ENCODE results near the gene PHAF1. TPM values are rescaled to one million over a fixed set of nuclear protein-coding genes. Genes with fewer than 3 reads are reported as not detected.

PHAF1 gene
- total RNA-seq, 4 donors from 2014 or later: 11.4 to 18.9 (median 17.5) TPM

DNA sequence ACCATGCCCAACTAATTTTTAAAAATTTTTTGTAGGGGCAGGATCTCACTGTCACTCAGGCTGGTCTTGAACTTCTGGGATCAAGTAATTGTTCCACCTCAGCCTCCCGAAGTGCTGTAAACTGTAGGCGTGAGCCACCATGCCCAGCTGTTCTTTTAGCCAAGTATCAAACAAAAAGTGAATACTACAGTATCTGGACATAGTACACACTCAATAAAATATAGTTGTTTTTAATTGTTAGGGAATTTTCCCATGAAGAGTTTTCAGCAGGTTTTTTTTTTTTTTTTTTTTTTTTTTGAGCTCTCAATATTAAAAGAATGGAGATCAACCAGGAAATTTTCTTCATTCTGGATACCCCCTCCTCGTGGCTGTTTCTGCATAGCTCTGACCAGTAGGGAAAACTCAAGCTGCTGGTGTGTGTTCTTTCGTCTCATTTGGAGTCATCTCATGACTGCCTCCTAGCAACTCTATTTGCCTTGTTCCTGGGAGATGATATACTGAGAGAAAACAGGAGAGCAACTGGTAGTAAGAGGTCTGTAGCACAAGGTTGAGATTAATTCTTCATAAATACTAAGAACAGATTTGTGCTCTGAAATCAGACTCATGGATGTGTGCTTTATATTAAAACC lies 16.5 kb upstream of the PHAF1 start:
- WGBS, 2 donors: 94 to 95% methylated on average over 4 of the region's 4 CpGs
- Histone ChIP-seq H3K36me3 (no peaks in the 10 kb centered on the region), H3K4me3 (replicated peaks in 1 of 3) (no peak overlapping the region), H3K27me3 (no peaks in the 10 kb centered on the region), H3K27ac (no peak overlapping the region), H3K4me1 (no peaks in the 10 kb centered on the region), H3K9me3 (no peaks in the 10 kb centered on the region)
- intact Hi-C loops (cut with DNase I): no loop called here
- TF ChIP-seq, protein P1, sequence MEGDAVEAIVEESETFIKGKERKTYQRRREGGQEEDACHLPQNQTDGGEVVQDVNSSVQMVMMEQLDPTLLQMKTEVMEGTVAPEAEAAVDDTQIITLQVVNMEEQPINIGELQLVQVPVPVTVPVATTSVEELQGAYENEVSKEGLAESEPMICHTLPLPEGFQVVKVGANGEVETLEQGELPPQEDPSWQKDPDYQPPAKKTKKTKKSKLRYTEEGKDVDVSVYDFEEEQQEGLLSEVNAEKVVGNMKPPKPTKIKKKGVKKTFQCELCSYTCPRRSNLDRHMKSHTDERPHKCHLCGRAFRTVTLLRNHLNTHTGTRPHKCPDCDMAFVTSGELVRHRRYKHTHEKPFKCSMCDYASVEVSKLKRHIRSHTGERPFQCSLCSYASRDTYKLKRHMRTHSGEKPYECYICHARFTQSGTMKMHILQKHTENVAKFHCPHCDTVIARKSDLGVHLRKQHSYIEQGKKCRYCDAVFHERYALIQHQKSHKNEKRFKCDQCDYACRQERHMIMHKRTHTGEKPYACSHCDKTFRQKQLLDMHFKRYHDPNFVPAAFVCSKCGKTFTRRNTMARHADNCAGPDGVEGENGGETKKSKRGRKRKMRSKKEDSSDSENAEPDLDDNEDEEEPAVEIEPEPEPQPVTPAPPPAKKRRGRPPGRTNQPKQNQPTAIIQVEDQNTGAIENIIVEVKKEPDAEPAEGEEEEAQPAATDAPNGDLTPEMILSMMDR (IDR thresholded peaks at IDR 0.05): no peak
- TF ChIP-seq POLR2A (IDR thresholded peaks at IDR 0.05): no peak
- DNase-seq: no peak

DNA sequence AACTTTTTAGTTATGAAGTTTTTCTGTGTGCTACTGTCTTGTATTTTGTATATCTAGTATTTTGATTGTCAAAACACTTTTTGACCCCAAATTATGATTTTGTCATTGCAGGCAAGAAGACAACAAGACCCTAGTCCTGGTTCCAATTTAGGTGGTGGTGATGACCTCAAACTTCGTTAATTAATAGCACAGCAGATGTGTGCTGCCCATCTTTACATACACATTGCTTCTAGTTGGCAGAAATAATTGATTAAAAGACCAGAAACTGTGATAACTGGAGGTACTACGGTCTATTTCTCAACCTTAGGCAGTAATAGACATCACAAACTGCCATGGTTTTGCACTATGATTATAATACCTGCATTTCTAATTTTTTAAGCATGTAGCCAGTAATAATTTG lies 11.1 kb upstream of the PHAF1 start:
- no peaks in the 10 kb centered on the region for H3K9me3 ChIP-seq
- no peaks in the 10 kb centered on the region for H3K36me3 ChIP-seq
- H3K4me1 ChIP-seq: no peaks in the 10 kb centered on the region
- no peak for DNase-seq
- WGBS, 2 donors: 95 to 96% methylated on average over 2 of the region's 2 CpGs
- no peak overlapping the region for H3K27ac ChIP-seq
- TF ChIP-seq POLR2A (IDR thresholded peaks at IDR 0.05): no peak
- TF ChIP-seq, protein P1 (IDR thresholded peaks at IDR 0.05): no peak
- no peak overlapping the region for H3K4me3 ChIP-seq (replicated peaks in 1 of 3)
- intact Hi-C loops (cut with DNase I): no loop called here
- no peaks in the 10 kb centered on the region for H3K27me3 ChIP-seq

DNA sequence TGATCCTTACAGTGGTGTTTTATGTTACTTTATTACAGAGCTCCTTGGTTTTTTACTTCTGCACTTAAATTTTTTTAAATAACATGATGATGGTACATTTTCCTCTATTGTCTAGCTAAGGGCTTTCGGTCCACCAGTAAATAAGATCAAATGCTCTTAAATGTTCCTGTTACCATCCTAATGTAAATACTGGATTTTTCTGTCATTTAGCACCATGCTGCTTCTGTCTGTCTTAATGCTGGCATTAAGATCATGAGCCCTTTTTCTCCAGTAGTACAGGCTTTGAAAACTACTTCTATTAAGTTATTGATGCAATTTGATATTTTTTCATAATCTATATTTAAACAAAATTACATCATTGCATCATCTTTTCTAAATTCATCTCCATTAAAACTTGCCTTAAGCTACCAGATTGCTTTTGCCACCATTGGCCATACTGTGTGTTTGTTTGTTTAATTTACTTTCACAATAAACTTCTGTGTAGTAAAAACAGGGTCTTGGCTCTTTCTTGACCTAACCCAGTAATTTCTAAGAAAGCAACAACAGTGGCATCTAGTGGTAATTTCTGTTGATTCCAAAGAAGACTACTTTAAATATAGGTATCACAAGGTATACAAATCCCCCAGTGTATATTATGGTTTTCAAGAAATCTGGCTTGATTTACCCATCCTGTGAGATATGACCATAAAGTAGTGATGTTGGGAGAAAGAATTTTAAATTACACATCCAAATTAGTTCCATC lies 9.0 kb upstream of the PHAF1 start:
- H3K36me3 ChIP-seq: no peaks in the 10 kb centered on the region

DNA sequence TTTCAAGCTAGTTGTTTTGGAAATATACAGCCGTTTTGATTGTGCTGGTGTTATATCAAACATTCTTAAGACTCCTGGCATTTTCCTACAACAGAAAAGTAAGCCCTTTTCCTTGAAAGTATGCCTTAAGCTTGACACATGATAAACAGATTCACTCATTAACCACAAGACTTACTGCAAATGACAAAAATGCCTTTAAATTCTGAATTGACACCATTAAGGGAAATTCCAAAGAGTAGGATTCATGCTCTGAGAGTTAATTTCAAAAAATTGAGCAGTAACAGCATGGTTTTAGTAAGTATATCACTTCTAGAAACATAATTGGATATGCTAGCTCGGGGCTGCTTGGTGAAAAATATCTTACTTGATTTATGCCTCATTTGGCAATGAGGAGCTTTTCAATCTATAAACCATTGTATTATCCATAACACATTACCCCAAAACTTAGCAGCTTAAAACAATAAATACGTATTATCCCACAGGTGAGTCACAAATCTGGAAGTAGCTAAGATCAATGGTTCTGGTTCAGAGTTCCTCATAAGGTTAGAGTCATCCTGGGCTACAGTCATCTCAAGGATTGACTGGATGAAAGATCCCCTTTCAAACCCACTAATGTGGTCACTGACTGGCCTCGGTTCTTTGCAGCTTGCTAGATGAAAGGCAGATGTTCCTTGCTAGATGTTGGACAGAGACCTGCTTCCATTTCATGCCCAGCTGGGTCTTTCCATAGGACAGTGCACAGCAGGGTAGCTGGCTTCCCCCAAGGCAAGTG lies 8.2 kb upstream of the PHAF1 start:
- WGBS, 2 donors: 94 to 96% methylated on average over 4 of the region's 4 CpGs
- Histone ChIP-seq H3K9me3 (no peaks in the 10 kb centered on the region), H3K27me3 (no peaks in the 10 kb centered on the region), H3K36me3 (no peaks in the 10 kb centered on the region), H3K4me1 (peaks cover 9 to 21% of the 10 kb centered on the region in 2 donors), H3K4me3 (replicated peaks in 1 of 3) (no peak overlapping the region), H3K27ac (no peak overlapping the region)
- DNase-seq: no peak
- TF ChIP-seq POLR2A (IDR thresholded peaks at IDR 0.05): no peak
- TF ChIP-seq, protein P1 (IDR thresholded peaks at IDR 0.05): peak in 1 of 6 experiments; percentile 1
- intact Hi-C loops (cut with DNase I): loop anchor here (10.0 kb wide), 1 partner anchor 53 kb away; the partner anchor contains the start of genes B3GNT9, FBXL8 and TRADD

More for the DNA sequence above, 9.0 kb upstream of the PHAF1 start:
- Histone ChIP-seq H3K27me3 (no peaks in the 10 kb centered on the region), H3K9me3 (no peaks in the 10 kb centered on the region), H3K27ac (no peak overlapping the region), H3K4me3 (replicated peaks in 1 of 3) (no peak overlapping the region), H3K4me1 (peaks cover 9 to 20% of the 10 kb centered on the region in 2 donors)
- TF ChIP-seq, protein P1 (IDR thresholded peaks at IDR 0.05): peak in 2 of 6 experiments; percentile 16 to 28
- no peak for TF ChIP-seq POLR2A (IDR thresholded peaks at IDR 0.05)
- WGBS, 2 donors: 95 to 100% methylated on average over 1 of the region's 1 CpG
- intact Hi-C loops (cut with DNase I): loop anchor here (10.0 kb wide), 1 partner anchor 54 kb away; the partner anchor contains the start of genes B3GNT9, FBXL8 and TRADD
- no peak for DNase-seq

Measured in thyroid gland (tissue), 4 donors.